BLaER1 (cell line): ENCODE measurements around the gene FUS.
"Not testable (repeated sequence)": the region's sequence is repeated elsewhere in the genome, so short reads cannot be mapped to it uniquely, and the experiment has no call there.

Source experiments
- H3K27ac ChIP-seq: shearing (Covaris generic); formaldehyde crosslinking; 2 replicates; pipeline ENCODE4 v1.8.1; 2022
- H3K27me3 ChIP-seq: shearing (Covaris generic); formaldehyde crosslinking; 2 replicates; pipeline ENCODE4 v1.8.1; 2022
- H3K36me3 ChIP-seq: shearing (Covaris generic); formaldehyde crosslinking; 2 replicates; pipeline ENCODE4 v1.8.1; 2022
- H3K4me1 ChIP-seq: shearing (Covaris generic); formaldehyde crosslinking; 2 replicates; pipeline ENCODE4 v1.8.1; 2022
- H3K4me2 ChIP-seq: shearing (Covaris generic); formaldehyde crosslinking; 2 replicates; pipeline ENCODE4 v1.8.1; 2022
- H3K4me3 ChIP-seq: shearing (Covaris generic); formaldehyde crosslinking; 2 replicates; pipeline ENCODE4 v1.8.1; 2022
- H3K9ac ChIP-seq: shearing (Covaris generic); formaldehyde crosslinking; 2 replicates; pipeline ENCODE4 v1.8.1; 2022
- H3K9me3 ChIP-seq: shearing (Covaris generic); formaldehyde crosslinking; 2 replicates; pipeline ENCODE4 v1.8.1; 2022
- H4K20me1 ChIP-seq: shearing (Covaris generic); formaldehyde crosslinking; 2 replicates; pipeline ENCODE4 v1.8.1; 2022
- Cebpa-rat ChIP-seq: shearing (Covaris generic); IDR thresholded peaks from 2 replicates; pipeline ENCODE4 v1.8.1; 2022

The FUS gene

DNA sequence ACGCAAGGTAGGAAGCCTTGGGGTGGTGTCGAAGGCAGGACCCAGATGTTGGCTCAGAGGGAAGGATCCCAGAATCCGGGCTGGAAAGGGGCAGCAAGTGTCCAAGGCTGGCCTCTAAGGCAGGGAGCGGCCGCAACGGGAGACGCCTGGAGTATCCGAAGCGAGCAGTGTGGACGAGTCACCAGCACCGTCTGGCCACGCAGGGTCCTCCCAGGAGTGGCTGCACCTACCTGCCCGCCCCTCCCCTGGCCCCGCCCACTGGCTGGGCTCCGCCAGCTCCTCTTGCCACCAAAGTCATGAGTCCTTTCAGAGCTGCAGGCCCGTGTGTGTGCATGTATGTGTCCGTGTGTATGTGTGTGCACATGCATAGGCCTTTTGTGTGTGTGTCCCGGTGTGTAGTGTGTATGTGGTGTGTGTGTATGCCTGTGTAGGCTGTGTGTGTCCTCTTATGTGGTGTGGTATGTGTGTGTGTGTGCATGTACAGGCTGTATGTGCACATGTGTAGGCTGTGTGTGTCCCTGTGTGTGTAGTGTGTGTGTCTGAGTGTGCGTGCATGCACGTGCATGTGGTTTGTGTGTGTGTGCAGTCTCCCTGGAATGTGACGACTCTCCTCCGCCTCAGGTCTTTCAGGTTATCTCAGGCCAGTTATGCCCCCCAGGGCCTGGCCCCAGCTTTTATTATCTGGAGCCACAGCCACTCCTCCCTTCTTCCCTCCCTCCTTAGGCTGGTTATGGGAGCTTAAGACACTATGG is 44.2 kb upstream of the FUS start, which contains the start of gene PRSS8:
Gene PRSS8, minus strand, starts transcription at position 193 of the 752 bp plus-strand sequence. CDS start 229 bp downstream, outside the sequence.
- no peak within 1 kb of the TSS for H3K4me3 ChIP-seq
- H3K27ac ChIP-seq = 0 out of 2 replicates have a peak within 1 kb of the TSS, but pooled peaks have one; percentile 44
- H3K4me2 ChIP-seq = peak within 1 kb of the TSS; percentile 51
- H3K27me3 ChIP-seq = no peaks in the 10 kb centered on the region
- peaks cover 36% of the 10 kb centered on the region for H3K4me1 ChIP-seq
- H3K36me3 ChIP-seq = peaks cover 27% of the 10 kb centered on the region
- H4K20me1 ChIP-seq = no peaks in the 10 kb centered on the region
- TF ChIP-seq Cebpa-rat = no peak
- H3K9me3 ChIP-seq = no peaks in the 10 kb centered on the region
- no peak within 1 kb of the TSS for H3K9ac ChIP-seq

DNA sequence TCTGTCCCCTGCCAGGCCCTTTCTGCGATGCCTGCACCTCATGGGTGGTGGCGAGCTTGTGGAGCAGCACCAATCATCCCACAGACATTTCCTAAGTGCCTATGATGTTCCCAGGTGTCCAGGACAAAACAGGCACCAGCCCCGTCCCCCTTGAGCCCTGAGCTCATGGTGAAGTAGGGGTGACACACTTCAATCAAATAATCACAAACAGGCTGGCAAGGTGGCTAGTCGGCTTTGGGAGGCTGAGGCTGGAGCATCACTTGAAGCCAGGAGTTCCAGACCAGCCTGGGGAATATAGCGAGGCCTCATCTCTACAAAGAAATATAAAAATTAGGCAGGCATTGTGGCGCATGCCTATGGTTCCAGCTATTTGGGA is 43.7 kb upstream of the FUS start:
- H3K27ac ChIP-seq = no peak overlapping the region
- H3K36me3 ChIP-seq = peaks cover 22% of the 10 kb centered on the region
- peaks cover 42% of the 10 kb centered on the region for H3K4me1 ChIP-seq

DNA sequence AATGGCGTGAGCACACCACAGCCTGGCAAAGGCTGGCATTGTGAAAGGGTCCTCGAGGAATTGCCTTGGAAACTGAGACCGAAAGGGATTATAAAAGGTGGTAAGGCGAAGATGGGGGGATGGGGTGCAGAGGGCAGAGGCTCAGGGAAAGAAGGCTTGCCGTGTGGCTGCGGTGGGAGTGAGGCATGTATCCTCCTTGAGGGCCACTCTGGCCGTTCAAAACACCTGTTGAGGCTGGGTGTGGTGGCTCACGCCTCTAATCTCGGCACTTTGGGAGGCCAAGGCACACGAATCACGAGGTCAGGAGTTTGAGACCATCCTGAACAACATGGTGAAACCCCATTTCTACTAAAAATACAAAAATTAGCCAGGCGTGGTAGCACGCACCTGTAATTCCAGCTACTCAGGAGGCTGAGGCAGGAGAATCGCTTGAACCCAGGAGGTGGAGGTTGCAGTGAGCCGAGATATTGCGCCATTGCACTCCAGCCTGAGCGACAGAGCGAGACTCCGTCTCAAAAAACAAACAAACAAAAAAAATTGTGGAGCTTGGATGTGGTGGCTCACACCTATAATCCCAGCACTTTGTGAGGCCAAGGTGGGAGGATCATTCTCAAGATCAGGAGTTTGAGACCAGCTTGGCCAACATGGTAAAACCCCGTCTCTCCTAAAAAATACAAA is 43.0 kb upstream of the FUS start:
- H3K4me1 ChIP-seq = peaks cover 49% of the 10 kb centered on the region
- H3K4me3 ChIP-seq, H3K27ac ChIP-seq, H3K4me2 ChIP-seq, H3K9ac ChIP-seq, H4K20me1 ChIP-seq, H3K9me3 ChIP-seq, H3K27me3 ChIP-seq: not testable (repeated sequence)
- H3K36me3 ChIP-seq = peaks cover 15% of the 10 kb centered on the region

More for the DNA sequence above, 43.7 kb upstream of the FUS start:
- Histone ChIP-seq H3K4me2 (no peak overlapping the region), H3K27me3 (no peaks in the 10 kb centered on the region), H4K20me1 (no peaks in the 10 kb centered on the region), H3K4me3 (no peak overlapping the region), H3K9ac (no peak overlapping the region), H3K9me3 (no peaks in the 10 kb centered on the region)
- TF ChIP-seq Cebpa-rat = no peak

DNA sequence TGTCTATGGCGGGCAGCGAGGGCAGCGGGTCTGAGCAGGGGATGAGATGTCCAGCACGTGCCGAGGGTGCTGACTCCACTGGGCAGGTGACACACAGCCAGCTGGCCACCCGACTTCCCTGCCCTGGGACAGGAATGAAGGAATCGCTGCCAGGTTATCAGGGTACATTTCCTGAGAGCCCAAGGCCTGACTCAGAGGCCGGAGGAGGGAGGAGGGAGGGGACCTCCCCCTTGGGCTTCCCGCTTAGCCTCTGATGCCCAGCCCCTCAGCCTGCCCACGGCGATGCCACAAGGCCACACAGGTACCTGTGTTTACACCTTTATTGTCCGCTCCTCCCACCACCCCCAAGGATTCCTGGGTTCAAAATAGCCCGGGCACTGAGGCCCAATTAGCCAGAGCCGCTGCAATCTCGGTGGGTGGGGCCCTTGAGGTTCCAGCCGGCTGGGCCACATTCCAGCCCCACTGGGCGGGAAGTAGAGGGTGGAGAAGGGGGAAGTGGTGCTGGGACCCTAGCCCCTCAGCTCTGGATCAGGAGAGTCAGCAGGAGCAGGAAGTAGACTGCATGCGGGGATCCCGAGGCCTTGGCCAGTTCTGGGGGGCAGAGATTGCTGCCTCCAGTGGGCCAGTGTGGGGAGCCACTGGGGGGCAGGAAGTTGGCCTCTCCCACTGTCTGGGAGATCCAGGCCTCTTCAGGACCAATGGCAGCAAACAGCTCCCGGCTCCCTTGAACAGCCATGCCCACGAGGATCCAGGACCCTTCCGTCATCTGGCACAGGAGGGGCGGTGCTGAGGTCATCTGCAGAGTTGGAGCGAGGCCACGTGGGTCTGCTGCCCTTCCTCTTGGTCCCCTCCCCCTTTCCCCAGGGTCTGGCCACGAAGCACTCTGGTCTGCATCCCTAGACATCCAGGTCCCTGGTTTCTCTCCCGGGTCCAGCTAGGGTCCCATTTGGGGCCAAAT is 41.0 kb upstream of the FUS start:
- Histone ChIP-seq H3K9ac (no peak overlapping the region), H3K9me3 (no peaks in the 10 kb centered on the region), H3K27ac (0 out of 2 replicates have a peak overlapping the region, but pooled peaks have one; percentile 22), H3K4me1 (peaks cover 50% of the 10 kb centered on the region), H3K4me2 (no peak overlapping the region), H3K36me3 (no peaks in the 10 kb centered on the region), H3K27me3 (no peaks in the 10 kb centered on the region), H3K4me3 (no peak overlapping the region), H4K20me1 (no peaks in the 10 kb centered on the region)
- no peak for TF ChIP-seq Cebpa-rat

DNA sequence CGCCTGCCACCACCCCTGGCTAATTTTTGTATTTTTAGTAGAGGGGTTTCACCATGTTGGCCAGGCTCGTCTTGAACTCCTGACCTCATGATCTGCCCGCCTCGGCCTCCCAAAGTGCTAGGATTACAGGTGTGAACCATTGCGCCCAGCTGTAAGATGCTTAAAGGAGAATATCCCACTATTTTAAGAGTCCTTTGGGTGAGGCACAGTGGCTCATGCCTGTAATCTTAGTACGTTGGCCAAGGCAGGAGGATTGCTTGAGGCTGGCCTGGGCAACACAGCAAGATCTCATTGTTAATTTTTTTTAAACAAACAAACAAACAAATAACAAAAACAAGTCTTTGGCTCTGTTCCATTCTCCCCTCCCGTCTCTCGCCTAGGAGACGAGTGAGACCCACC is 38.9 kb upstream of the FUS start:
- peak overlapping the region; percentile 76 for H3K27ac ChIP-seq
- not testable (repeated sequence) for H3K9me3 ChIP-seq, H4K20me1 ChIP-seq, H3K36me3 ChIP-seq, H3K4me3 ChIP-seq, H3K27me3 ChIP-seq
- H3K4me1 ChIP-seq = peaks cover 38% of the 10 kb centered on the region
- H3K4me2 ChIP-seq = peak overlapping the region; percentile 89
- peak overlapping the region; percentile 76; the same call in 1 of the 2 replicates for H3K9ac ChIP-seq

DNA sequence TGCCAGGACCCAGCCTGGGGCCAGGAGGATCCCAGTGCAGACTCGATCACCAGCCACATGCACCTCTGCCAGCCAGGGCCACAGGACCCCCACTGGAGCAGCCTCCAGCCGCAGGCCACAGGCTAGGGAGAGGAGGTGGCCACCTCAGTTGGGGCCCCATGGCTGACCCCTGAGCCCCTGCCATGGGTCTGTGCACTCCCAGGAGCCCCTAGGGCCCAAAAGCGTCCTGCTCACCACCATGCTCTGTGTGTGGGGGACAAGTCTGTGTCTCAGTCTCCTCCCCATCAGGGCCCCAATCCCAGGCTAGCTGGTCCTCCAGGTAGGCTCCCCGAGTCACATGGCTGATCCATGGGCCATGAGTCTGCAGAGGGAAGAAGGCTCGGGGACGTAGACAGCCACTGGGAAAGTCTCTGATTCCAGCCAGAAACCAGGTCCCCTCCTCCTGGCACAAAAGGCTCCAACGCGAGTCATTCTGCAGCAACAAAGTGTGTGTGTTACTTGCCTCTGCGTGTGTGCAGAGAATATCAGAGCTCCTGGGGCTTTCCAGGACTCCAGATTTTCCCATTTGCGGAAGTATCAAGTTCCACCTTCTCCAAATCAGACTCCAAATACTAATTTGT is 38.3 kb upstream of the FUS start:
- Histone ChIP-seq H3K27me3 (no peaks in the 10 kb centered on the region), H4K20me1 (no peaks in the 10 kb centered on the region), H3K4me1 (peaks cover 38% of the 10 kb centered on the region), H3K4me2 (peak overlapping the region; percentile 89), H3K9me3 (no peaks in the 10 kb centered on the region), H3K36me3 (no peaks in the 10 kb centered on the region), H3K27ac (peak overlapping the region; percentile 76), H3K4me3 (peak overlapping the region; percentile 51), H3K9ac (peak overlapping the region; percentile 76)
- no peak for TF ChIP-seq Cebpa-rat

DNA sequence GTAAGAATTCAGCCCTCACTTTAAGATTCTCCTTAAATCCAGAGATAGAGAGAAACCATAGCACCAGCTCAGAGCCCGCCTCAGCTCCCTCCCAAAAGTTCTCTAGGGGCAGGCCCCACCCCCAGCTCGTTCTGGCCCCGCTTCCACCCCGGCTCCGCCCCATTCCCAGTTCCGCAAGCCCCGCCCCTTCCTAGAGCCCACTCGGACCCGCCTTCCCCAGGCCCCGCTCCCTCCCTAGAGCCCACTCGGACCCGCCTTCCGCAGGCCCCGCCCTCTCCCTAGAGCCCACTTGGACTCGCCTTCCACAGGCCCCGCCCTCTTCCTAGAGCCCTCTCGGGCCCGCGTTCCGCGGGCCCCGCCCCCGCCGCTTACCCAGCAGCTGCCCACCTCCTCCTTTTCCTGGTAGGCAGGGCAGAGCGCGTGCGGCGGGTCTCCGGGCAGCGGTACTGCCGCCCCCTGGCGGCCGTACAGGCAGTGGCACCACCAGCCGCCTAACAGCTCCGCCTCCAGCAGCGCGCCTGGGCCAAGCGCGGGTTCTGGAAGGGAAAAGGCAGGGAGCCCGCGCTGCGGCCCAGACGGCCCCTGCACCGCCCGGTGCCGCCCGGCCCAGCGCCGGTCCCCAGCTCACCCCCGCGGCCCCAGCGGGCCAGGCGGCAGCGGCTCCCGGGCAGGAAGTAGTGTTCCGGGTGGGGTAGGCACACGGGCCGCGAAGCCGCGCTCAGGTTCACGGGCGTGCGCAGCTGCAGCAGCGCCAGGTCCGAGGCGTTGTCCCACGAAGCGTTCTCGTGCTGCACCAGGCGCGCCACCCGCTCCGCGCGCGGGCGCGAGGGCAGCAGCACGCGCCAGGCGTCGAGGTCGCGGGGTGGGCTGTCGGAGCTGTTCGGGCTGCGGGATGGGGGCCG is 37.6 kb upstream of the FUS start:
- H4K20me1 ChIP-seq = no peaks in the 10 kb centered on the region
- no peak for TF ChIP-seq Cebpa-rat
- H3K27ac ChIP-seq = peak overlapping the region; percentile 85
- peak overlapping the region; percentile 64 for H3K4me3 ChIP-seq
- H3K27me3 ChIP-seq = no peaks in the 10 kb centered on the region
- peak overlapping the region; percentile 80 for H3K9ac ChIP-seq
- H3K9me3 ChIP-seq = no peaks in the 10 kb centered on the region
- peaks cover 38% of the 10 kb centered on the region for H3K4me1 ChIP-seq
- H3K4me2 ChIP-seq = peak overlapping the region; percentile 89
- H3K36me3 ChIP-seq = no peaks in the 10 kb centered on the region

GRCh38 chr16:31143011-31143693 is 36.8 kb upstream of the FUS start:
- peak overlapping the region; percentile 85 for H3K27ac ChIP-seq
- no peaks in the 10 kb centered on the region for H4K20me1 ChIP-seq
- no peaks in the 10 kb centered on the region for H3K27me3 ChIP-seq
- H3K4me3 ChIP-seq = peak overlapping the region; percentile 64
- H3K4me2 ChIP-seq = peak overlapping the region; percentile 83
- TF ChIP-seq Cebpa-rat = no peak
- H3K36me3 ChIP-seq = no peaks in the 10 kb centered on the region
- peaks cover 38% of the 10 kb centered on the region for H3K4me1 ChIP-seq
- no peaks in the 10 kb centered on the region for H3K9me3 ChIP-seq
- peak overlapping the region; percentile 80 for H3K9ac ChIP-seq
